GM18909 (cell line): ENCODE results near the gene KLF4.

Source experiments
- ATAC-seq: cut with Tn5 transposase; IDR thresholded peaks from one replicate; pipeline ENCODE4 v1.9.1; 2021; ENCODE audit warnings: mild to moderate bottlenecking; ENCODE audit not compliant: unreplicated experiment, poor library complexity

KLF4 gene

DNA sequence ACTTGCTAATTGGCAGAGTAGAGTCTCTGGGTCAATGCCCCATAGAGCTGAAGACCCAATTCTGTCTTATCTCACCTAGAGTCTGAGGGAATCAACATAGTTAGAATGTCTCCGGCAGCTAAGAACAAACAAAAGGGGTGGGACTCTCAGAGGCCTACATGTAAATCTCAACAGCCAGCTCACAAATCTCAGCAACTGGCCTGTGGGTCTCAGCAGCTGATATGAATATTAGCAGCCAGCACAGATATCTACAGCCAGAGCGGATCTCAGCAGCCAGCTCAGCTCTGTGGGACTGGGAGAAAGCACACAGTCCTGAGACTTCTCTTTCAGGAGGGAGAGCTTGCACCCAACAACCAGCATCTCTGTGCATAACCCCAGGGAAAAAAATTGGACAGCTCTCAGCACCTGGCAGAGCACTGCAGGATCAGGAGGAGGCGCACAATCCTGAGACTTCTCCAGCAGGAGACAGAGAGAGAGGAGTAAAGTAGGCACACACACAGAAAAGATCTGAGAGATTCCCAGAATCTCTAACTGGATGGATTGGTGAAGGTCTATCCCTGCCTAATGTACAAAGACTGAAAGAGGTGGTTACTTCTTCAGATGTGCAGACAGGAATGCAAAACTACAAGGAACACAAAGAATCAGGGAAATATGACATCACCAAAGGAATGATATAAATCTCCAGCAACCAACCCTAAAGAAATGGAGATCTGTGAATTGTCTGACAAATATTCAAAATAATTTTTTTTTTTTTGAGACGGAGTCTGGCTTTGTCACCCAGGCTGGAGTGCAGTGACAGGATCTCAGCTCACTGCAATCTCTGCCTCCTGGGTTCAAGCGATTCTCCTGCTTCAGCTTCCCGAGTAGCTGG lies 29.2 kb downstream of the KLF4 start:
- no peak for ATAC-seq

DNA sequence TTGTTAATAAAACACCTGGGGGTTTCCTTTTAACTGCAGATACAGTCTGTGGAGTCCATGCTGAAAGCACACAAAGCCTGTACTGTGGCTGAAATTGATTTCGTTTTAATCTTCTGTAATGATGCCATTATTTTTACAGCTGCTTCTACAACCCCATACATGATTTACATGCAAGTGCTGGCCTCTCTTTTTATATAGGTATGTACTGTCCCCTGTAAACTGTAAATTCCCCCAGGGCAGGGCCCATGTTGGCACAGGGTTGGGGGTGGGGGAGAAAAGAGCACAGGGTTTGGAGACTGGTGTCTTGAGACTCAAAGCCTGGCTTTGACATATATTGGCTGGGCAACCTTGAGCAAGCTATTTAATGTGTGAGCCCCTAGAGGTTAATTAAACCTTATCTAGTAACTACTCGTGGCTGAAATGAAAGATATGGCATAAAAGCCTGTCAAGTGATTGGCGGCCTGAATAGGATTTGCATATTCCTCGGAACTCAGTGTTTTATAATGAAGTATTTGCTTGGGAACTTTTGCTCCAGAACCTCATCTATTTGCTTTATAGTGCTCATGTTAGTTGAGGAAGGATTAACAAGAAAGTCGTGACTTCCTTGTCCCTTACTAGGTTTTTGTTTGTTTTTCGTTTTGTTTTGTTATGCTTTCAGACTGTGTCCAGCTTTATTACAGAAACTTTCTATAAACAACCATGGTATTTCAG lies 34.0 kb downstream of the KLF4 start:
- ATAC-seq = no peak

GRCh38 chr9:107453479-107453878 lies 36.1 kb downstream of the KLF4 start:
- ATAC-seq = no peak

GRCh38 chr9:107447834-107448233 lies 41.7 kb downstream of the KLF4 start:
- no peak for ATAC-seq

DNA sequence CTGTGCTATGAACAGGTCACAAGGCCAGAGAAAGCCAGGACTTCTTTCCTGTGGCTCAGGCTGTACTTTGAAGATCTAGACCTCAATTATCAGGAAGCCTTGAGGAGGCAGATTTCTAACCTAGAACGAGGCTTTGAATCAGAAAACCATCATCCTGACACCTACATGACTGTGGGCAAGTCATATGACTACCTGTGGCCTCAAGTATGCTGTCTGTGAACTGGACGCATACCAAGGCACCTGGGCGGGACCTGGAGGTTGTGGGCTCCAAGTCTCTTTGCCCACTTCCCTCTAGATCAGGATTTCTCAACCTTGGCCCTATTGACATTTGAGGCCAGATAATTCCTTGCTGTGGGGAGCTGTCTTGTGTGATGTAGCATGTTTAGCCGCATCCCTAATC lies 42.5 kb downstream of the KLF4 start:
- no peak for ATAC-seq

- no peak for ATAC-seq
Measured at GRCh38 chr9:107446491-107446890, 43.1 kb downstream of the KLF4 start.

DNA sequence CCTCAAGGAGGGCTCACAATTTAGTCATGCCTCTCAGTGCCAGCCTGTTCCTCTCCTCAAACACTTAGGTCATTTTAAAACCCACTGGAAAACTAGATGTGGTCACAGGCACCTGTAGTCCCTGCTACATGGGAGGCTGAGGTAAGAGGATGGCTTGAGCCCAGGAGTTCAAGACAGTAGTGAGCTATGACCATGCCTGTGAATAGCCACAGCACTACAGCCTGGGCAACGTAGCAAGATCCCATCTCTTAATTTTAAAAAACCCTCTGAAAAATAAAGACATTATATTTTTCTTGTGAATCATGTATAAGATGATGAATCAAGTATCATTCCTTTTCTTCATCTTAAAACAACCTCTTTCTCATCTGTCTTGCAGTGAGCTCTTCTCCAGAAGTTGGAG lies 45.8 kb downstream of the KLF4 start:
- ATAC-seq = no peak

GRCh38 chr9:107439991-107440456 lies 49.5 kb downstream of the KLF4 start:
- no peak for ATAC-seq

DNA sequence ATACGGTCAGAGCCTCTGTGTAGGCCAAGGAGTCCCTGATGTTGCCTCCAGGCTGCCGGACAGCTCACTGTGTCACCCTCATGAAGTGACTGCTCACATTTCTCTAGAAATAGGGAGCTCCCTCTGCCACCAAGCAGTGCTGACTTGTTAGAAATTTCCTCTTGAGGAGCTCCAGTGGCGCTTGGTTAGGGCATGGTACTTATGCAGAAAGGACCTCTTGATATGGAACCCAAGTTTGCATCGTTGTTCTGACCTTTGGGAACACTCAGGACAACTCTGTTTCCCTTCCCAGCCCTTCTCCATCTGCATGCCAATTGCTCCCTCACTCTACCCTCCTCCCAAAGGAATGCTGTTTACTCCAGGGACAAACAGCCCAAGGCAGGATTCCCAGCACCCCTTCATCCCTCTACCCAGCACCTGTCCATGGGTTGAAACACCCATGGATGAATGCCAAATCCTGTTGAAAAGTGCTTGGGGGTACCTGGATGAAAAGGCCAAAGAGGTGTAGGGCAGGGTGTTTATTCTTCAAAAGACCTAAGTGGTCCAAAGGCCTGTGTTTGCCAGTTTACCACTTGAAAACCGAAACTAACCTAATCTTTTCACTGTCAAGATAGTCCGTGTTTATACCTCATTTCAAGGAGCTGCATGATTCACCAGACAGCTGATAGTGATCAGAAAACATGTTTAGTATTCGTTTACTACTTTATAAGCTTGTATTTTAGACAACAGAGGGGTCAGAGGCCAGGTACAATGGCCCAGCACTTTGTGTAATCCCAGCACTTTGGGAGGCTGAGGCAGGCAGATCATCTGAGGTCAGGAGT lies 51.1 kb downstream of the KLF4 start:
- ATAC-seq = no peak

- ATAC-seq = no peak
Measured at GRCh38 chr9:107437716-107438115, 51.9 kb downstream of the KLF4 start.

DNA sequence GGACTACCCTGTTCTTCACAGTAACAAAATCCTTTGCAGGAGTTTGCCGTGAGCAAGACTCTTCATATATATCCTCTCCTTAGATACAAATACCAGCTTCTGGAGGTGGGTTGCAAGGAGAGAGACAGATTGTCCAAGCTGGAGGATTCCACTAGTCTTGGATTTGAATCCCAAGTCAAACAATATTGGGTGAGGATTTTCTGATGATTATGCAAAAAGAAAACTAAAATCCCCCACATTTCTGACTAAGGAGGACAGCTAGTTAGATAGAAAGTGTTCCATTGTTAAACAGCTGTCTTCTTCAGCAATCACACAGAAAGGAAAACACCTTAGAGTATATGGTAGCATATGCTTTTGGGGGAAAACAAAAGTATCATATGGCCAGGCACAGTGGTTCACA lies 54.2 kb downstream of the KLF4 start:
- ATAC-seq = no peak
